ENCODE measurements around the gene CASP3. TPM values are rescaled to one million over a fixed set of nuclear protein-coding genes. Genes with fewer than 3 reads are reported as not detected.

Gene CASP3
- total and polyA plus RNA-seq, 9 of the 15 experiments (the other 6 are each of a cell fraction or from before 2014, with no cell fraction given): 17.6 to 40.1 (median 31.8) TPM

- no peak for TF ChIP-seq ARID4B (CRISPR knock-in tag; IDR thresholded peaks at IDR 0.05)
- TF ChIP-seq PPARD (CRISPR knock-in tag; IDR thresholded peaks at IDR 0.05): no peak
- no peak for TF ChIP-seq ZBTB7A (IDR thresholded peaks at IDR 0.05; ENCODE audit: borderline replicate concordance, control insufficient read depth, low read depth, low read length)
- TF ChIP-seq ELF4 (CRISPR knock-in tag; IDR thresholded peaks at IDR 0.05): no peak
- TF ChIP-seq ESRRA (IDR thresholded peaks at IDR 0.05; ENCODE audit: borderline replicate concordance, low read depth): no peak
- no peak for TF ChIP-seq SIN3A (IDR thresholded peaks at IDR 0.05; ENCODE audit: borderline replicate concordance in 2 of 2, control insufficient read depth in 1 of 2, low read depth in 2 of 2, low read length in 2 of 2)
- no peak for TF ChIP-seq RBM17 (IDR thresholded peaks at IDR 0.05; ENCODE audit: borderline replicate concordance, low read depth, low read length)
- TF ChIP-seq ZNF668 (CRISPR knock-in tag; IDR thresholded peaks at IDR 0.05): no peak
- TF ChIP-seq, protein P1, sequence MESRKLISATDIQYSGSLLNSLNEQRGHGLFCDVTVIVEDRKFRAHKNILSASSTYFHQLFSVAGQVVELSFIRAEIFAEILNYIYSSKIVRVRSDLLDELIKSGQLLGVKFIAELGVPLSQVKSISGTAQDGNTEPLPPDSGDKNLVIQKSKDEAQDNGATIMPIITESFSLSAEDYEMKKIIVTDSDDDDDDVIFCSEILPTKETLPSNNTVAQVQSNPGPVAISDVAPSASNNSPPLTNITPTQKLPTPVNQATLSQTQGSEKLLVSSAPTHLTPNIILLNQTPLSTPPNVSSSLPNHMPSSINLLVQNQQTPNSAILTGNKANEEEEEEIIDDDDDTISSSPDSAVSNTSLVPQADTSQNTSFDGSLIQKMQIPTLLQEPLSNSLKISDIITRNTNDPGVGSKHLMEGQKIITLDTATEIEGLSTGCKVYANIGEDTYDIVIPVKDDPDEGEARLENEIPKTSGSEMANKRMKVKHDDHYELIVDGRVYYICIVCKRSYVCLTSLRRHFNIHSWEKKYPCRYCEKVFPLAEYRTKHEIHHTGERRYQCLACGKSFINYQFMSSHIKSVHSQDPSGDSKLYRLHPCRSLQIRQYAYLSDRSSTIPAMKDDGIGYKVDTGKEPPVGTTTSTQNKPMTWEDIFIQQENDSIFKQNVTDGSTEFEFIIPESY (CRISPR knock-in tag; IDR thresholded peaks at IDR 0.05): no peak
- TF ChIP-seq ZNF197 (CRISPR knock-in tag; IDR thresholded peaks at IDR 0.05; ENCODE audit: low read depth): no peak
- peak; percentile 34; the same call in 1 of the 2 replicates for TF ChIP-seq CEBPB (tag; IDR thresholded peaks at IDR 0.05)
- TF ChIP-seq SNAPC5 (CRISPR knock-in tag; IDR thresholded peaks at IDR 0.05): no peak
- TF ChIP-seq ZNF263 (CRISPR knock-in tag; IDR thresholded peaks at IDR 0.05; ENCODE audit: borderline replicate concordance): no peak
- no peak for TF ChIP-seq ZNF408 (CRISPR knock-in tag; IDR thresholded peaks at IDR 0.05; ENCODE audit: low read depth)
- no peak for TF ChIP-seq NFYB (IDR thresholded peaks at IDR 0.05; ENCODE audit: extremely low read depth, insufficient read length)
Observed at GRCh38 chr4:184617600-184618196, 31.5 kb downstream of the CASP3 start (continued).
